Panc1 (cell line): Measurements from ENCODE around the gene NALCN. TPM values are rescaled to one million over a fixed set of nuclear protein-coding genes. Genes with fewer than 3 reads are reported as not detected.

Source experiments
- ATAC-seq: fragments of 200-7000 bp; cut with Tn5 transposase; 2 replicates; pipeline ENCODE4 v1.9.1; 2020; ENCODE audit warnings: mild to moderate bottlenecking, moderate library complexity
- BruUV-seq: library from RNA; stranded (reverse); fragments of 400-500 nt; replicated peaks from 2 replicates; lab custom pipeline; 2021; lab: Mats Ljungman, UMichigan
- CTCF ChIA-PET: fragments of 300-600 bp; sonication (Branson Sonifier 250); formaldehyde crosslinking; loops from one replicate; lab custom pipeline; 2022; ENCODE audit warnings: antibody characterized with exemption; lab: Charles Lee
- POLR2A ChIA-PET: fragments of 300-600 bp; sonication (Branson Sonifier 250); formaldehyde crosslinking; loops from one replicate; lab custom pipeline; 2022; ENCODE audit warnings: antibody characterized with exemption; lab: Charles Lee
- DNase-seq: peaks from one replicate; pipeline ENCODE4 v3.0.0-alpha.2; 2010; ENCODE audit warnings: low read depth, low spot score
- H3K27ac ChIP-seq: 2 replicates; pipeline ENCODE4 v1.5.1; 2011; ENCODE audit warnings: mild to moderate bottlenecking, low read length, inconsistent platforms
- H3K27me3 ChIP-seq: fragments of 200-500 bp; sonication (Bioruptor generic); 2 replicates; pipeline ENCODE4 v1.6.0; 2014; ENCODE audit warnings: low read length, inconsistent platforms; ENCODE audit not compliant: control insufficient read depth, insufficient read depth
- H3K36me3 ChIP-seq: fragments of 200-500 bp; sonication (Bioruptor generic); 2 replicates; pipeline ENCODE4 v1.5.1; 2014; ENCODE audit warnings: inconsistent platforms, mild to moderate bottlenecking, low read length, moderate library complexity; ENCODE audit not compliant: control insufficient read depth, insufficient read depth
- H3K4me1 ChIP-seq: 2 replicates; pipeline ENCODE4 v1.5.1; 2011; ENCODE audit warnings: inconsistent platforms, mild to moderate bottlenecking, low read length, moderate library complexity; ENCODE audit not compliant: control insufficient read depth, insufficient read depth
- H3K4me3 ChIP-seq, 2 experiments: 2 replicates each; pipeline ENCODE4 v1.5.1; 2011 to 2012; ENCODE audit warnings: low read depth in 2 of 2, low read length in 2 of 2, mild to moderate bottlenecking in 2 of 2, inconsistent platforms in 1 of 2, moderate library complexity in 1 of 2
- H3K9me3 ChIP-seq: fragments of 200-500 bp; sonication (Bioruptor generic); 2 replicates; pipeline ENCODE4 v1.5.1; 2014; ENCODE audit warnings: low read depth, mild to moderate bottlenecking, inconsistent platforms, low read length, moderate library complexity; ENCODE audit not compliant: control insufficient read depth, insufficient read depth
- POLR2AphosphoS5 ChIP-seq: IDR thresholded peaks from 2 replicates; pipeline ENCODE4 v1.6.1; 2012; ENCODE audit warnings: mild to moderate bottlenecking, low read depth, low read length, moderate library complexity
- SIN3A ChIP-seq: IDR thresholded peaks from 2 replicates; pipeline ENCODE4 v1.6.1; 2012; ENCODE audit warnings: low read depth, mild to moderate bottlenecking, low read length, moderate library complexity, borderline replicate concordance; ENCODE audit not compliant: insufficient read depth
- TCF7L2 ChIP-seq: IDR thresholded peaks from 2 replicates; pipeline ENCODE4 v1.6.1; 2011; ENCODE audit warnings: mild to moderate bottlenecking, low read depth, low read length, inconsistent platforms
- in situ Hi-C: cut with HindIII; loops from 2 replicates; pipeline ENCODE4 v1.10.0; 2016; ENCODE audit warnings: low sequenced_read_pairs, low pct_unique_long_range_greater_than_20kb
- intact Hi-C: fragments of 100-400 bp; cut with micrococcal nuclease; formaldehyde crosslinking; loops from one replicate; pipeline ENCODE4 v1.10.0; 2022; ENCODE audit not compliant: unreplicated experiment
- total RNA-seq: library from RNA; stranded (reverse); gene quantifications from one replicate; pipeline ENCODE4 v1.2.1, GENCODE V29; 2021; ENCODE audit not compliant: unreplicated experiment
- TF ChIP-seq, protein P1 (sequence below), 2 experiments: IDR thresholded peaks; 2 replicates each; pipeline ENCODE4 v1.6.1; 2011 to 2012; ENCODE audit warnings: low read depth in 2 of 2, control low read depth in 1 of 2, low read length in 1 of 2, mild to moderate bottlenecking in 1 of 2, moderate library complexity in 1 of 2; ENCODE audit not compliant: insufficient read depth in 1 of 2
- TF ChIP-seq, protein P2 (sequence below): fragments of 450-650 bp; IDR thresholded peaks from 2 replicates; pipeline ENCODE4 v1.5.1; 2017; ENCODE audit warnings: mild to moderate bottlenecking

NALCN gene
- total RNA-seq, 1 experiment from 2014 or later = 10.9 TPM

DNA sequence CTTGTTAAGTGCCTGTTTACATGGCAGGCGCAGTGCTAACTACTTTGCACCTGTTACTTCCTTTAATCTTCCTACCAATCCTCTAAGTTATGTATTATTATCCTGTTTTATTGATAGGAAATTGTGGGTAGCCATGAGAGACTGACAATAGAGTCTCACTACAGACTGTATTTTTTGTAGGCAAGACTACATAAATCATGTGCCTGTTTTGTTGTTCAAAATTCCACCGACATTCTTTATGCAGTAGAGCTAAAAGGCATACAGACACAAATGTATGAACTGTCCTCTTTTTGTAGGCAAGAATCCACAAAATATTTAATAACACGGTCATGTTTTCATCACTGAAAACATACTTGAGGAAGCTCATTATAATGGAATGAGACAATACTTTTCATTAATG, 205.5 kb downstream of the NALCN start:
- CTCF ChIA-PET = no interaction called here
- H3K27ac ChIP-seq = no peak overlapping the region

DNA sequence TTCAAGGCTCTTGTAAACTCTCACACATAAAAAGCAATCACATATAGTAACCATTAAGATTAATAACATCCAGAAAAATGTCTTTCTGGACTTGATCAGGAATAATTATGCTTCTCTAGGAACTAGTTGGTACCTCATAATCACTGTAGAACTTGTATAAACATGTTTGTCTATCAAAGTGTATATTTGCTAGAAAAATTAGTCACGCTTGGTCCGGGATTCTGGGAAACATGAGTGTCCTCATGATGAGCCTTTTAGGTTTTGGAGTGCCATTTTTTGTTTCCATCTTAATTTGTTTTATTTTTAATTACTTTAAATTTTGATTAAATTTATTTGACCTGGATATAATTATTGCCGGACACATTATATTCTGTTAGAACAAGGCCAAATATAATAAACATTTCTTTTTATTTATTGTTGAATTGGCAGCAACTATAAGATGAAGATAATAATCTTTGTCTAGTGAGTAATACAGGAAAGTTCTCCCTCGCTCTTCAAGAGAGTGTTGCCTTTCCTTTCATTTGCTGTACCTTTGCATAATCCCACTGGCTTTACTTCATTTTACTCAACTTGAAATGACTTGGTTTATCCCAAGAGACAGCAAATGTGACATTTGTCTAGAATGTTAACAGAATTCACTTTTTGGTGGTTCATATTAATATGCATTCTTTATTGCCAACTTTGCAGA, 207.0 kb downstream of the NALCN start:
- in situ Hi-C loops (no loop called here), intact Hi-C loops (no loop called here)
- ChIA-PET CTCF (no interaction called here), POLR2A (no interaction called here)
- Histone ChIP-seq H3K4me3 (no peak overlapping the region), H3K27me3 (no peaks in the 10 kb centered on the region), H3K9me3 (no peaks in the 10 kb centered on the region), H3K36me3 (no peaks in the 10 kb centered on the region), H3K27ac (no peak overlapping the region), H3K4me1 (no peaks in the 10 kb centered on the region)
- no TSS peak for BruUV-seq
- TF ChIP-seq, protein P1, sequence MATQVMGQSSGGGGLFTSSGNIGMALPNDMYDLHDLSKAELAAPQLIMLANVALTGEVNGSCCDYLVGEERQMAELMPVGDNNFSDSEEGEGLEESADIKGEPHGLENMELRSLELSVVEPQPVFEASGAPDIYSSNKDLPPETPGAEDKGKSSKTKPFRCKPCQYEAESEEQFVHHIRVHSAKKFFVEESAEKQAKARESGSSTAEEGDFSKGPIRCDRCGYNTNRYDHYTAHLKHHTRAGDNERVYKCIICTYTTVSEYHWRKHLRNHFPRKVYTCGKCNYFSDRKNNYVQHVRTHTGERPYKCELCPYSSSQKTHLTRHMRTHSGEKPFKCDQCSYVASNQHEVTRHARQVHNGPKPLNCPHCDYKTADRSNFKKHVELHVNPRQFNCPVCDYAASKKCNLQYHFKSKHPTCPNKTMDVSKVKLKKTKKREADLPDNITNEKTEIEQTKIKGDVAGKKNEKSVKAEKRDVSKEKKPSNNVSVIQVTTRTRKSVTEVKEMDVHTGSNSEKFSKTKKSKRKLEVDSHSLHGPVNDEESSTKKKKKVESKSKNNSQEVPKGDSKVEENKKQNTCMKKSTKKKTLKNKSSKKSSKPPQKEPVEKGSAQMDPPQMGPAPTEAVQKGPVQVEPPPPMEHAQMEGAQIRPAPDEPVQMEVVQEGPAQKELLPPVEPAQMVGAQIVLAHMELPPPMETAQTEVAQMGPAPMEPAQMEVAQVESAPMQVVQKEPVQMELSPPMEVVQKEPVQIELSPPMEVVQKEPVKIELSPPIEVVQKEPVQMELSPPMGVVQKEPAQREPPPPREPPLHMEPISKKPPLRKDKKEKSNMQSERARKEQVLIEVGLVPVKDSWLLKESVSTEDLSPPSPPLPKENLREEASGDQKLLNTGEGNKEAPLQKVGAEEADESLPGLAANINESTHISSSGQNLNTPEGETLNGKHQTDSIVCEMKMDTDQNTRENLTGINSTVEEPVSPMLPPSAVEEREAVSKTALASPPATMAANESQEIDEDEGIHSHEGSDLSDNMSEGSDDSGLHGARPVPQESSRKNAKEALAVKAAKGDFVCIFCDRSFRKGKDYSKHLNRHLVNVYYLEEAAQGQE (IDR thresholded peaks at IDR 0.05; ENCODE audit: insufficient read depth in 1 of 2, low read depth in 2 of 2, low read length in 1 of 2) = no peak
- TF ChIP-seq, protein P2, sequence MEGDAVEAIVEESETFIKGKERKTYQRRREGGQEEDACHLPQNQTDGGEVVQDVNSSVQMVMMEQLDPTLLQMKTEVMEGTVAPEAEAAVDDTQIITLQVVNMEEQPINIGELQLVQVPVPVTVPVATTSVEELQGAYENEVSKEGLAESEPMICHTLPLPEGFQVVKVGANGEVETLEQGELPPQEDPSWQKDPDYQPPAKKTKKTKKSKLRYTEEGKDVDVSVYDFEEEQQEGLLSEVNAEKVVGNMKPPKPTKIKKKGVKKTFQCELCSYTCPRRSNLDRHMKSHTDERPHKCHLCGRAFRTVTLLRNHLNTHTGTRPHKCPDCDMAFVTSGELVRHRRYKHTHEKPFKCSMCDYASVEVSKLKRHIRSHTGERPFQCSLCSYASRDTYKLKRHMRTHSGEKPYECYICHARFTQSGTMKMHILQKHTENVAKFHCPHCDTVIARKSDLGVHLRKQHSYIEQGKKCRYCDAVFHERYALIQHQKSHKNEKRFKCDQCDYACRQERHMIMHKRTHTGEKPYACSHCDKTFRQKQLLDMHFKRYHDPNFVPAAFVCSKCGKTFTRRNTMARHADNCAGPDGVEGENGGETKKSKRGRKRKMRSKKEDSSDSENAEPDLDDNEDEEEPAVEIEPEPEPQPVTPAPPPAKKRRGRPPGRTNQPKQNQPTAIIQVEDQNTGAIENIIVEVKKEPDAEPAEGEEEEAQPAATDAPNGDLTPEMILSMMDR = no peak
- no peak for TF ChIP-seq TCF7L2
- no peak for TF ChIP-seq POLR2AphosphoS5
- ATAC-seq (no peak), DNase-seq (no peak)

More for the DNA sequence above, 205.5 kb downstream of the NALCN start:
- in situ Hi-C loops (no loop called here), intact Hi-C loops (no loop called here)
- no TSS peak for BruUV-seq
- Histone ChIP-seq H3K36me3 (no peaks in the 10 kb centered on the region), H3K4me3 (no peak overlapping the region), H3K9me3 (no peaks in the 10 kb centered on the region), H3K4me1 (no peaks in the 10 kb centered on the region), H3K27me3 (no peaks in the 10 kb centered on the region)
- DNase-seq (no peak), ATAC-seq (no peak)
- POLR2A ChIA-PET = no interaction called here
- TF ChIP-seq, protein P1 (IDR thresholded peaks at IDR 0.05; ENCODE audit: insufficient read depth in 1 of 2, low read depth in 2 of 2, low read length in 1 of 2) = no peak
- TF ChIP-seq TCF7L2 = no peak
- no peak for TF ChIP-seq POLR2AphosphoS5
- TF ChIP-seq, protein P2 = no peak
- TF ChIP-seq SIN3A = no peak
